A549 (cell line): Measurements from ENCODE around the gene USP44. TPM values are rescaled to one million over a fixed set of nuclear protein-coding genes. Genes with fewer than 3 reads are reported as not detected.

Experiments
- ATAC-seq, 2 experiments: fragments of 200-7000 bp in 1 of 2; fragments of >200 bp in 1 of 2; cut with Nextera tagmentation in 1 of 2; cut with Tn5 transposase in 1 of 2; 3 replicates each; pipeline versions ENCODE4 v1.8.0 to v1.9.1; 2018 to 2020; ENCODE audit warnings: mild to moderate bottlenecking in 1 of 2, moderate library complexity in 1 of 2
- CTCF ChIA-PET: fragments of 300-600 bp; sonication (Branson Sonifier 250); formaldehyde crosslinking; extraction: SDS; loops from one replicate; lab custom pipeline; 2021; ENCODE audit warnings: antibody characterized with exemption, inconsistent platforms; lab: Yijun Ruan, JAX
- POLR2A ChIA-PET: fragments of 350-600 bp; formaldehyde crosslinking; extraction: SDS; loops from one replicate; lab custom pipeline; 2021; ENCODE audit warnings: antibody characterized with exemption, inconsistent platforms; lab: Yijun Ruan, JAX
- DNase-seq, 2 experiments: peaks; one replicate each; pipeline versions ENCODE4 v3.0.0 to v3.0.0-alpha.2; 2011 to 2016; ENCODE audit warnings: low read depth in 1 of 2, low spot score in 1 of 2
- FAIRE-seq: peaks from 2 replicates; lab custom pipeline; 2011; peaks lifted over from hg19 to GRCh38; lab: Jason Lieb, UNC
- H3K27ac ChIP-seq, 2 experiments: fragments of >200 bp; sonication (Bioruptor Twin); formaldehyde crosslinking; 3 replicates each; pipeline ENCODE4 v1.5.1; 2016 to 2017
- H3K4me1 ChIP-seq: fragments of >200 bp; sonication (Bioruptor Twin); formaldehyde crosslinking; 3 replicates; pipeline ENCODE4 v1.6.1; 2016
- H3K4me2 ChIP-seq: fragments of >200 bp; sonication (Bioruptor Twin); formaldehyde crosslinking; 3 replicates; pipeline ENCODE4 v1.6.1; 2016
- H3K4me3 ChIP-seq: fragments of >200 bp; sonication (Bioruptor Twin); formaldehyde crosslinking; 3 replicates; pipeline ENCODE4 v1.5.1; 2016
- H3K9me3 ChIP-seq: fragments of >200 bp; sonication (Bioruptor Twin); formaldehyde crosslinking; 3 replicates; pipeline ENCODE4 v1.6.1; 2016
- EP300 ChIP-seq, 2 experiments: fragments of >200 bp; sonication (Bioruptor Twin); formaldehyde crosslinking; IDR thresholded peaks; 2 replicates in 1 of 2; 3 replicates in 1 of 2; pipeline ENCODE4 v1.6.1; 2016 to 2017
- FOSB ChIP-seq: fragments of 250-450 bp; sonication (Bioruptor Pico); IDR thresholded peaks from 2 replicates; pipeline ENCODE4 v1.5.0; 2020; ENCODE audit warnings: mild to moderate bottlenecking, moderate library complexity
- FOXS1 ChIP-seq: fragments of 250-450 bp; sonication (Bioruptor Pico); IDR thresholded peaks from 2 replicates; pipeline ENCODE4 v1.5.0; 2020; ENCODE audit warnings: mild to moderate bottlenecking, moderate library complexity
- GATA3 ChIP-seq: IDR thresholded peaks from 2 replicates; pipeline ENCODE4 v1.6.1; 2012; ENCODE audit warnings: borderline replicate concordance
- HDAC2 ChIP-seq: fragments of 200-600 bp; sonication (generic); IDR thresholded peaks from 2 replicates; pipeline ENCODE4 v1.6.1; 2016
- MAX ChIP-seq: IDR thresholded peaks from 2 replicates; pipeline ENCODE4 v1.6.1; 2012
- NFE2L2 ChIP-seq: fragments of 150-350 bp; conservative IDR thresholded peaks from 2 replicates; pipeline ENCODE4 v1.6.1; 2014; ENCODE audit warnings: low read length
- NR3C1 ChIP-seq: fragments of >200 bp; sonication (Bioruptor Twin); formaldehyde crosslinking; IDR thresholded peaks from 3 replicates; pipeline ENCODE4 v1.6.1; 2017
- RAD21 ChIP-seq, 2 experiments: fragments of >200 bp in 1 of 2; sonication (Bioruptor Twin) in 1 of 2; formaldehyde crosslinking in 1 of 2; IDR thresholded peaks in 1 of 2; conservative IDR thresholded peaks in 1 of 2; 2 replicates in 1 of 2; 3 replicates in 1 of 2; pipeline ENCODE4 v1.6.1; 2012 to 2018; ENCODE audit warnings: inconsistent platforms in 1 of 2
- RNF2 ChIP-seq: fragments of 200-600 bp; sonication (generic); IDR thresholded peaks from 2 replicates; pipeline ENCODE4 v1.6.1; 2016; ENCODE audit warnings: low read depth, mild to moderate bottlenecking, antibody characterized with exemption, moderate library complexity, borderline replicate concordance
- SMC3 ChIP-seq: fragments of >200 bp; sonication (Bioruptor Twin); formaldehyde crosslinking; IDR thresholded peaks from 3 replicates; pipeline ENCODE4 v1.6.1; 2018; ENCODE audit warnings: inconsistent platforms
- ZFP36 ChIP-seq: fragments of 450-650 bp; IDR thresholded peaks from 2 replicates; pipeline ENCODE4 v1.6.1; 2014; ENCODE audit warnings: borderline replicate concordance; ENCODE audit not compliant: partially characterized antibody
- ZNF302 ChIP-seq: fragments of 250-450 bp; sonication (Bioruptor Pico); IDR thresholded peaks from 2 replicates; pipeline ENCODE4 v1.9.0; 2021; ENCODE audit warnings: inconsistent platforms, mild to moderate bottlenecking, moderate library complexity
- ZSCAN20 ChIP-seq: fragments of 250-450 bp; sonication (Bioruptor Pico); IDR thresholded peaks from 2 replicates; pipeline ENCODE4 v1.8.0; 2022; ENCODE audit warnings: mild to moderate bottlenecking, moderate library complexity
- WGBS: methylation state at CpG from one replicate; pipeline ENCODE4 v1.1.6; 2017; ENCODE audit errors: missing lambda C conversion rate; 5-methylcytosine and 5-hydroxymethylcytosine counted together
- polyA plus RNA-seq, 4 experiments: library from polyadenylated mRNA; depleted of rRNA in 3 of 4; stranded (reverse); fragments of >200 nt; fragmentation: RNase III in 1 of 4; extraction: RNeasy Plus Mini Kit Qiagen cat#74134 plus additional on column Dnase treatment in 1 of 4; gene quantifications; 2 replicates in 3 of 4; 3 replicates in 1 of 4; pipeline ENCODE4 v1.2.3, GENCODE V29; 2011 to 2017
- TF ChIP-seq, protein P1 (sequence below): fragments of >200 bp; sonication (Bioruptor Twin); formaldehyde crosslinking; IDR thresholded peaks from 3 replicates; pipeline ENCODE4 v1.6.1; 2016
- TF ChIP-seq, protein P2 (sequence below): fragments of 450-650 bp; IDR thresholded peaks from 2 replicates; pipeline ENCODE4 v1.6.1; 2014; ENCODE audit warnings: antibody characterized with exemption
- TF ChIP-seq, protein P3 (sequence below): fragments of >200 bp; sonication (Bioruptor Twin); formaldehyde crosslinking; IDR thresholded peaks from 2 replicates; pipeline ENCODE4 v1.6.1; 2016
- TF ChIP-seq, protein P4 (sequence below): fragments of >200 bp; sonication (Bioruptor Twin); formaldehyde crosslinking; IDR thresholded peaks from 3 replicates; pipeline ENCODE4 v1.5.1; 2016

The USP44 gene
- polyA plus RNA-seq, 2 of the 4 experiments (the other 2 are of a cell fraction): 0.59 to 3.1 TPM

GRCh38 chr12:95577820-95578219, 26.5 kb upstream of the USP44 start:
- POLR2A ChIA-PET: interaction anchor here (0.5 kb wide), 1 partner anchor 1729 kb away, joined by 6 read pairs; no protein-coding TSS in a partner anchor
- no peak for FAIRE-seq
- TF ChIP-seq GATA3 (no peak), MAX (no peak), NR3C1 (no peak), FOSB (CRISPR knock-in tag) (no peak), EP300 (IDR thresholded peaks at IDR 0.05) (no peak), ZSCAN20 (CRISPR knock-in tag) (no peak), HDAC2 (no peak), FOXS1 (no peak)
- TF ChIP-seq, protein P1, sequence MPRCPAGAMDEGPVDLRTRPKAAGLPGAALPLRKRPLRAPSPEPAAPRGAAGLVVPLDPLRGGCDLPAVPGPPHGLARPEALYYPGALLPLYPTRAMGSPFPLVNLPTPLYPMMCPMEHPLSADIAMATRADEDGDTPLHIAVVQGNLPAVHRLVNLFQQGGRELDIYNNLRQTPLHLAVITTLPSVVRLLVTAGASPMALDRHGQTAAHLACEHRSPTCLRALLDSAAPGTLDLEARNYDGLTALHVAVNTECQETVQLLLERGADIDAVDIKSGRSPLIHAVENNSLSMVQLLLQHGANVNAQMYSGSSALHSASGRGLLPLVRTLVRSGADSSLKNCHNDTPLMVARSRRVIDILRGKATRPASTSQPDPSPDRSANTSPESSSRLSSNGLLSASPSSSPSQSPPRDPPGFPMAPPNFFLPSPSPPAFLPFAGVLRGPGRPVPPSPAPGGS: no peak
- TF ChIP-seq, protein P2, sequence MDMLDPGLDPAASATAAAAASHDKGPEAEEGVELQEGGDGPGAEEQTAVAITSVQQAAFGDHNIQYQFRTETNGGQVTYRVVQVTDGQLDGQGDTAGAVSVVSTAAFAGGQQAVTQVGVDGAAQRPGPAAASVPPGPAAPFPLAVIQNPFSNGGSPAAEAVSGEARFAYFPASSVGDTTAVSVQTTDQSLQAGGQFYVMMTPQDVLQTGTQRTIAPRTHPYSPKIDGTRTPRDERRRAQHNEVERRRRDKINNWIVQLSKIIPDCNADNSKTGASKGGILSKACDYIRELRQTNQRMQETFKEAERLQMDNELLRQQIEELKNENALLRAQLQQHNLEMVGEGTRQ: no peak
- TF ChIP-seq, protein P3, sequence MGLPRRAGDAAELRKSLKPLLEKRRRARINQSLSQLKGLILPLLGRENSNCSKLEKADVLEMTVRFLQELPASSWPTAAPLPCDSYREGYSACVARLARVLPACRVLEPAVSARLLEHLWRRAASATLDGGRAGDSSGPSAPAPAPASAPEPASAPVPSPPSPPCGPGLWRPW: no peak
- CTCF ChIA-PET: interaction anchor here (0.7 to 10.8 kb wide), 8 partner anchors 11 to 926 kb away, joined by 3 to 132 read pairs (median 4); no protein-coding TSS in a partner anchor
- no peak for DNase-seq
- no peak overlapping the region for H3K4me3 ChIP-seq
- H3K27ac ChIP-seq: no peak overlapping the region
- H3K4me2 ChIP-seq: no peak overlapping the region
- no peaks in the 10 kb centered on the region for H3K9me3 ChIP-seq
- WGBS: 53% methylated on average over 1 of the region's 1 CpG
- H3K4me1 ChIP-seq: peaks cover 3% of the 10 kb centered on the region
- ATAC-seq: no peak

GRCh38 chr12:95574799-95575452, 23.6 kb upstream of the USP44 start:
- ATAC-seq (peak; percentile 68 to 87; a peak in 5 of 6 replicates), FAIRE-seq (peak; percentile 63), DNase-seq (peak; percentile 50 to 61)
- ChIA-PET CTCF (interaction anchor here (0.6 to 10.8 kb wide), 27 partner anchors 9 to 1004 kb away, joined by 3 to 132 read pairs (median 4); no protein-coding TSS in a partner anchor), POLR2A (interaction anchor here (1.0 kb wide), 1 partner anchor 102 kb away, joined by 4 read pairs; the partner anchor contains the start of gene METAP2)
- no peak overlapping the region for H3K4me3 ChIP-seq
- no peaks in the 10 kb centered on the region for H3K4me1 ChIP-seq
- no peak overlapping the region for H3K4me2 ChIP-seq
- no peak overlapping the region for H3K27ac ChIP-seq
- H3K9me3 ChIP-seq: no peaks in the 10 kb centered on the region
- TF ChIP-seq NFE2L2 (no peak), MAX (peak; percentile 79; the same call in 1 of the 2 replicates), SMC3 (peak; percentile 41; the same call in 2 of the 3 replicates), RAD21 (conservative IDR thresholded peaks at IDR 0.05 in 1 of 2, IDR thresholded peaks at IDR 0.05 in 1 of 2) (peak; percentile 52 to 66), ZSCAN20 (CRISPR knock-in tag) (no peak)
- TF ChIP-seq, protein P4, sequence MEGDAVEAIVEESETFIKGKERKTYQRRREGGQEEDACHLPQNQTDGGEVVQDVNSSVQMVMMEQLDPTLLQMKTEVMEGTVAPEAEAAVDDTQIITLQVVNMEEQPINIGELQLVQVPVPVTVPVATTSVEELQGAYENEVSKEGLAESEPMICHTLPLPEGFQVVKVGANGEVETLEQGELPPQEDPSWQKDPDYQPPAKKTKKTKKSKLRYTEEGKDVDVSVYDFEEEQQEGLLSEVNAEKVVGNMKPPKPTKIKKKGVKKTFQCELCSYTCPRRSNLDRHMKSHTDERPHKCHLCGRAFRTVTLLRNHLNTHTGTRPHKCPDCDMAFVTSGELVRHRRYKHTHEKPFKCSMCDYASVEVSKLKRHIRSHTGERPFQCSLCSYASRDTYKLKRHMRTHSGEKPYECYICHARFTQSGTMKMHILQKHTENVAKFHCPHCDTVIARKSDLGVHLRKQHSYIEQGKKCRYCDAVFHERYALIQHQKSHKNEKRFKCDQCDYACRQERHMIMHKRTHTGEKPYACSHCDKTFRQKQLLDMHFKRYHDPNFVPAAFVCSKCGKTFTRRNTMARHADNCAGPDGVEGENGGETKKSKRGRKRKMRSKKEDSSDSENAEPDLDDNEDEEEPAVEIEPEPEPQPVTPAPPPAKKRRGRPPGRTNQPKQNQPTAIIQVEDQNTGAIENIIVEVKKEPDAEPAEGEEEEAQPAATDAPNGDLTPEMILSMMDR: peak; percentile 76

- 89% methylated on average over 10 of the region's 10 CpGs for WGBS
- Histone ChIP-seq H3K9me3 (no peaks in the 10 kb centered on the region), H3K4me3 (no peak overlapping the region), H3K4me1 (no peaks in the 10 kb centered on the region)
- TF ChIP-seq GATA3: no peak
- TF ChIP-seq RNF2: no peak
- TF ChIP-seq ZNF302 (CRISPR knock-in tag): no peak
- no peak for TF ChIP-seq HDAC2
- no peak for TF ChIP-seq MAX
- no peak for TF ChIP-seq NR3C1
- TF ChIP-seq, protein P4: no peak
- TF ChIP-seq ZFP36: no peak
- TF ChIP-seq, all 56 proteins: peak for 0
- no peak overlapping the region for H3K27ac ChIP-seq
- FAIRE-seq (no peak), ATAC-seq (no peak), DNase-seq (no peak)
- ChIA-PET POLR2A (no interaction called here), CTCF (interaction anchor here (0.6 to 10.8 kb wide), 18 partner anchors 9 to 291 kb away, joined by 3 to 132 read pairs (median 4); no protein-coding TSS in a partner anchor)
- H3K4me2 ChIP-seq: no peak overlapping the region
Observed at GRCh38 chr12:95573951-95574576, 22.8 kb upstream of the USP44 start.
